Keratinocyte (primary cell): Measurements from ENCODE around the gene CRYBA2.

ENCODE experiments used
- CTCF ChIP-seq, 3 experiments: IDR thresholded peaks in 1 of 3; conservative IDR thresholded peaks in 1 of 3; optimal IDR thresholded peaks in 1 of 3; 2 replicates in 2 of 3; 3 replicates in 1 of 3; pipeline versions ENCODE3 to v1.5.1; 2011; ENCODE audit warnings: low read length in 3 of 3, mild to moderate bottlenecking in 3 of 3, moderate library complexity in 2 of 3, control low read depth in 1 of 3, inconsistent platforms in 1 of 3; ENCODE audit not compliant: insufficient read depth in 2 of 3; ENCODE audit errors: extremely low read depth in 1 of 3
- EZH2 ChIP-seq: IDR thresholded peaks from one replicate; pipeline ENCODE4 v1.6.1; 2012; ENCODE audit warnings: inconsistent platforms, mild to moderate bottlenecking, low read length, moderate library complexity

- TF ChIP-seq CTCF (optimal IDR thresholded peaks at IDR 0.05 in 1 of 3, IDR thresholded peaks at IDR 0.05 in 1 of 3, conservative IDR thresholded peaks at IDR 0.05 in 1 of 3; ENCODE audit: extremely low read depth in 1 of 3, insufficient read depth in 2 of 3, low read length in 3 of 3) (no peak), EZH2 (no peak)
Observed at GRCh38 chr2:219017201-219017931, 24.1 kb upstream of the CRYBA2 start.
